Measurements from ENCODE around the gene ARL5B. TPM values are rescaled to one million over a fixed set of nuclear protein-coding genes. Genes with fewer than 3 reads are reported as not detected.

The ARL5B gene
- total RNA-seq, 1 donor from 2014 or later, result 40.6 TPM

DNA sequence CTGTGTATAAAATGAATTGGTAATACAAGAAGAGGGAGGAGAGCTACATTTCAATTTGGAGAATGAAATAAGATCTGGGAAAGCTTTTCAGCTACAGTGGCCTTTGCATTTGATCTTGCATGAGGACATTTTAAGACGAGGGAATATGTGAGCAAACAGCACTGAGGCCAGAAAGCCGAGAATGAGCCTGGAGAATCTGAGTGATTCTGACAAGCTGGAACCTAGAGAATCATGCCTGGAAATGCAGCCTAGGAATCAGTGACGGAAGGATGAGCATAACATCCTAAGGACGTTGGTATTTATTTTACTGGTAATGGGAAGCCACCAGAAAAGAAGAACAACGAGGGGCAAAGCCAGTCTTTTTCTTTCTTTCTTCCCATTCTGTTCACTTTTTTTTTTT is 44.3 kb downstream of the ARL5B start:
- no peak for DNase-seq

DNA sequence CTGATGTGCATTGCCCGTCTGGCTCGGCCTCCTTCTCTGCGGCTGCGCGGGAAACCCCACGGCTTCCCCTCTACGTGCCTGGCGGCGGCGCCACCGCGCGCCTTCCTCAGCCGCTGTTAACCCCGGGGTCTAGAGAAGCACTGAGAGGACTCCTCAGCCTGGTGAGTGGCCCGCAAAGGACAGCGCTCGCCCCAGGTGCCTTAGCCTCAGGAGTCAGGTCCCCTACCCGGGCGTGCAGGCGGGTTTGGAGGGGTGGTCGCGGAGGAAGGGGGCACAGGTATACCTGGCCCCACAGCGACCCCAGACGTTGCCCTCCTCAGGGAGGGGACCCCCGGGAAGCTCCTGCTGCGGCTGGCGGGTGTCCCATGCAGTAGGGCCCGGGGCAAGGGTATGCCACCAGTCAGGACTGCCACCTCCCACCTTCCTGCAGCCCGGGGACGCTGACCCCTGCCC is 51.0 kb downstream of the ARL5B start:
- DNase-seq, result no peak

DNA sequence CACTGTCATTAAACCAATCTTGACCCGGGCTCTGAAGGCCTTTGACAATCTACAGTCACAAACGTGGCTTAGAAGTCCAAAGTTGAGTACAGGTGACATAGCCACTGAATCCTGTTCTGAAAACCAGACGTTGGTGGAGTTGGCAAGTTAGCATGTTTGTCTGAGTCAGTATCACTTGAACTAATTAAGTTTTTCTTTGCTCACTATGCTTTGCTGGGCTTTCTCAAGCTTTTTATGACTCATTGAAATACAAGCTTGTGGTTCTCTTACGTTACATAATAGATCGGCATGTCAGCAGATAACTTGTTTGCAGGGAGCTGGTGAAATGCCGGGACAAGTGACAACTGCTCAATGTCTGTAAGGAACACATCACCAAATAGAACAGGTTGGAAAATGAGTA is 53.8 kb downstream of the ARL5B start:
- DNase-seq, result no peak

DNA sequence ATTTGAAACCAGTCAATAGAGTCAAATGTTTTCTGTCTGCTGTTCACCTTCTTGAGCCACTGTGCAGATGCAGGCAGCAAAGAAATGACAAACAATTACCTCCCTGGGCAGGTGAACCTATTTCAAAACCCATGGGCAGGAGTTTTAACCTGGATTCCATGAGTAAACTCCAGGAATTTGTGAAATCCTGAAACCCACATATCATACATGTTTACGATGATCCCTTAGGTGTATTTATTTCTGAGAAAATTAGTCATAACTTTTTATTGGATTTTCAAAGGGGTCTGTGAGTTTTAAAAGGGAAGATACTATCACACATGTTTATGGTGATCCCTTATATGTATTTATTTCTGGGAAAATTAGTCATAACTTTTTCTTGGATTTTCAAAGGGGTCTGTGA is 59.8 kb downstream of the ARL5B start:
- DNase-seq, result no peak

DNA sequence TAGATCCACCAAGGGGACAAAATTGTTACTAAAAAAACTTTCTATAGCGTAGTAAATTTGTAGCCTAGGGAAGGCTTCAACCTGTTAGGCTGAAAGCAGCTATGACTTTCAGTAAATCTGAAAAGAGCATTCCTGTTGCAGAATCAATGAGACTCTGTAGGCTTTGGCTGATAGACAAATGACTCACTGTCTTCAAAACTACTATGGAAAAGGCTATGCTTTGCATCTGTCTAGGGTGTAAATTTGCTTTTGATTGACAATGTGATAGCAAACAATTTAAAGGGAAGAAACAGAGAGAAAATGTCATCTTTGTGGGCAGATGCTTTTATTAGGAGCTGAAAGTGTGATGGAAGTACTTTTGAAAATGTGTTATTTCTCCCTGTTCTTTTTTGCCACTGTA is 60.6 kb downstream of the ARL5B start:
- DNase-seq, result no peak

DNA sequence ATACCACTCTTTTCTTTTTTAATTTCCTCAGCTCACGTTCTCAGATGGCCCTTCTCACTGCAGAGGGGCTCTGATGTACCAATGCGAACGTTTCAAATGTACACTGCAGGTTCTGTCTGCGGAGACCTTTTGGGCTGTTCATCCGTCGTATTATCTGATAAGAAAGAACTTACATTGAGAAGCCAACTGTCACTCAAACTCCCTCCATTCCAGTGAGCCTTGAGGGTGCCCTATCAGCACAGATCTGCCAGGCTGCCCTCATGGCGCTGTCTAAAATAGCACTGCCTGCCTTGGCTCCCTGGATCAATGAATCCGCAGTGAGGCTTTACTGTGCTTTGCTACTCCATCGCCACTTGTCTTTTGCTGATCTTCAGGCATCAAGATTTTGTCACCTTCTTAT is 61.8 kb downstream of the ARL5B start:
- DNase-seq, result no peak

DNA sequence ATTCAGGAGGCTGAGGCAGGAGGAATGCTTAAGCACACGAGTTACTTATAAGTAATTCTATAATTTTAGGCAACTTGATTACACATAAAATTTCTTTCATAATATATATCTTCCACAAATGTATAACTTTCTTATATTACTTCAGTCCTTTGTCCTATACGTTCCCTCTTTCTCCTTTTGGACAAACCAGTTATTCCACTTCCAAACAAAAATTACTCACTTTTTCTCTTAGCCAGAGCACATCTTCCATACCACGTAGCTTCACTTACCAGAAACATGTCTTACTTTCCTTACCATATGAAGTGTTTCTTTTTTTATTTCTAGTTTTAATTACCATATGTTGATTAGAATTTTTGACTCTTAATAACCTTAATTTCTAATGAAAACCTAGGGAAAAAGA is 64.6 kb downstream of the ARL5B start:
- DNase-seq, result no peak

Other genes starting within 250 kb of the ARL5B start
- 16.0 TPM for gene NSUN6, start 7.8 kb upstream of the ARL5B start, total RNA-seq